SK-N-MC (cell line): ENCODE data around the gene CASP3.
"Not testable (repeated sequence)": the region's sequence is repeated elsewhere in the genome, so short reads cannot be mapped to it uniquely, and the experiment has no call there.

Source experiments
- EZH2 ChIP-seq: fragments of 200-600 bp; sonication (generic); IDR thresholded peaks from one replicate; pipeline ENCODE4 v1.6.1; 2017; ENCODE audit warnings: antibody characterized with exemption
- FOXP2 ChIP-seq: optimal IDR thresholded peaks from 2 replicates; pipeline ENCODE3; 2011; ENCODE audit warnings: mild to moderate bottlenecking, moderate library complexity; ENCODE audit not compliant: insufficient read depth; ENCODE audit errors: extremely low read length, control extremely low read depth
- POLR2AphosphoS5 ChIP-seq: IDR thresholded peaks from 2 replicates; pipeline ENCODE4 v1.6.1; 2012; ENCODE audit warnings: mild to moderate bottlenecking, low read depth, low read length, borderline replicate concordance

GRCh38 chr4:184625783-184626596 lies 23.3 kb downstream of the CASP3 start:
- TF ChIP-seq EZH2, FOXP2, POLR2AphosphoS5: not testable (repeated sequence)
